Mesodermal cell (in vitro differentiated cells): ENCODE results near the gene SEC62.
"Not testable (repeated sequence)": the region's sequence is repeated elsewhere in the genome, so short reads cannot be mapped to it uniquely, and the experiment has no call there.

Source experiments
- H3K27ac ChIP-seq: 2 replicates; pipeline ENCODE4 v1.7.0; 2013; ENCODE audit warnings: mild to moderate bottlenecking, low read depth, low read length, moderate library complexity; ENCODE audit not compliant: severe bottlenecking
- H3K36me3 ChIP-seq: 2 replicates; pipeline ENCODE4 v1.7.1; 2013; ENCODE audit warnings: mild to moderate bottlenecking, low read length, moderate library complexity; ENCODE audit not compliant: control insufficient read depth, insufficient read depth
- H3K4me1 ChIP-seq: one replicate; pipeline ENCODE4 v1.7.1; 2013; ENCODE audit warnings: mild to moderate bottlenecking, low read length; ENCODE audit not compliant: insufficient read depth, control insufficient read depth, poor library complexity, severe bottlenecking
- H3K4me3 ChIP-seq: 2 replicates; pipeline ENCODE4 v1.7.0; 2013; ENCODE audit warnings: low read length, control low read depth, mild to moderate bottlenecking; ENCODE audit not compliant: insufficient read depth, poor library complexity, severe bottlenecking; ENCODE audit errors: extremely low read depth
- H3K9me3 ChIP-seq: 2 replicates; pipeline ENCODE4 v1.7.1; 2013; ENCODE audit warnings: mild to moderate bottlenecking, low read length, moderate library complexity; ENCODE audit not compliant: control insufficient read depth
- WGBS, 2 experiments: methylation state at CpG; one replicate each; pipeline ENCODE4 v1.1.5; 2013; ENCODE audit warnings: missing lambda C conversion rate in 2 of 2; ENCODE audit not compliant: insufficient coverage in 2 of 2; 5-methylcytosine and 5-hydroxymethylcytosine counted together

Gene SEC62

DNA sequence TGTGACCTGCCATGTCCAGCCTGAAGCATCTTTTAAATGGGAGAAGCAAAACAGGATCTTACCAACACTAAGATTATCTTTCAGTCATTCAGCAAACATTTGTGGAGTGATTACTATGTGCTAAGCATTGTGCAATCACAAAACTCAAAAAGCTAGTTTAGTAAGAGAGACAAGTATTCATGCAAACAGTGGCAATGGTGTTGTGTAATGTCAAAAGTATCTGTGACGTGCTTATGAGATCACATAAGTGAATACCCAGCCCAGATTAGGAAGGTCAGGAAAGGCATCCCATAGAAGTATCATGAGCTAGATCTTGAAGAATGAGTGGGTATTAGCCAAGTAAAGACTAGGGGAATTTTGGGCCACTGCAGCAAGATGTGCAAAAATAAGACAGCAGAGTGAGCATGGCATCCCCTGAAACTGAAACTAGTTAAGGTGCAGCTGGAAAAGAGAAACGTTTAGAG is 32.1 kb downstream of the SEC62 start:
- Histone ChIP-seq H3K4me3 (no peak overlapping the region), H3K4me1 (no peaks in the 10 kb centered on the region), H3K9me3 (no peaks in the 10 kb centered on the region), H3K36me3 (peaks cover 13% of the 10 kb centered on the region), H3K27ac (no peak overlapping the region)
- WGBS, 2 experiments: 88 to 100% methylated on average over 2 of the region's 2 CpGs

DNA sequence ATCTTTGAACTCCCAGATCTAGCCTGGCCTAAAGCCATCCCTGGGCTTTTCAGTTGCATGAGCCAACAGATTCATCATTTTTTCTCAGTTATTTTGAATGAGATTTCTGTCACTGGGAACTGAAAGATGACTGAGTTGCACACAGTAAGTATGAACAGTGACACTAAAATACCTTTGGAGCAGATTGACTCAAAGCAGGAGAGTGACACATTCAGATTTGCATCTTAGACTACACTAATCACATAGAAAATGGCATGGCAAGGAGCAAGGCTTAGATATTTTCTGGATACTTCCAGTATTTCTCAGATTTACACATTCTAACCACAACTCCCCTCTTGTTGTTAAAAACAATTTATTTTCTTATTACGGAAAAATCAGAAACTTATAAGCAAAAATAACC is 32.8 kb downstream of the SEC62 start:
- no peak overlapping the region for H3K4me3 ChIP-seq
- peaks cover 11% of the 10 kb centered on the region for H3K36me3 ChIP-seq
- H3K4me1 ChIP-seq: no peaks in the 10 kb centered on the region
- H3K9me3 ChIP-seq: no peaks in the 10 kb centered on the region
- H3K27ac ChIP-seq: no peak overlapping the region
- 80 to 100% methylated on average over 1 of the region's 1 CpG for WGBS, 2 experiments

GRCh38 chr3:170000051-170000450 is 33.4 kb downstream of the SEC62 start:
- Histone ChIP-seq H3K9me3 (no peaks in the 10 kb centered on the region), H3K4me1 (no peaks in the 10 kb centered on the region), H3K36me3 (peaks cover 8% of the 10 kb centered on the region), H3K27ac (no peak overlapping the region), H3K4me3 (no peak overlapping the region)
- WGBS, 2 experiments: 94 to 100% methylated on average over 2 of the region's 2 CpGs

GRCh38 chr3:170002231-170002630 is 35.6 kb downstream of the SEC62 start:
- 94 to 97% methylated on average over 7 to 8 of the region's 10 CpGs for WGBS, 2 experiments
- no peaks in the 10 kb centered on the region for H3K4me1 ChIP-seq
- H3K27ac ChIP-seq: no peak overlapping the region
- H3K9me3 ChIP-seq: no peaks in the 10 kb centered on the region
- no peak overlapping the region for H3K4me3 ChIP-seq
- H3K36me3 ChIP-seq: peaks cover 3% of the 10 kb centered on the region

DNA sequence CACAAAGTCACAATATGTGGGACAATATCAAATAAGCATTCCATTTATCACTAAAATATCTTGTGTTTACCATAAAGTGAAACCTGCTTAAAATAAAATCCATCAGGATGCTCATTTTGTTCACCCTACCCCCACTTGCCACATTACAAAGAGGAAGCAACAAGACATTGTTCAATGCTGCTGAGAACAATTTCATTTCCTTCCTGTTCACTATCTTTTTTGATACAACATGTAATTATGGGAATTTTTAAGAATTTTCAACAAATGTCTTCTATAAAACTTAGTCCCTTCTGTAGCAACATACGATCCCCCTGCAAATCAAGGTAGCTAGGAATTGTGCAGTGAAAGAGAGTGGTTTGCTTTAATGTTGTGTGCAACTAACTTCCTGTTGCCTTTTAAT is 36.3 kb downstream of the SEC62 start:
- no peaks in the 10 kb centered on the region for H3K4me1 ChIP-seq
- no peak overlapping the region for H3K4me3 ChIP-seq
- peaks cover 3% of the 10 kb centered on the region for H3K36me3 ChIP-seq
- H3K9me3 ChIP-seq: no peaks in the 10 kb centered on the region
- H3K27ac ChIP-seq: no peak overlapping the region
- WGBS, 2 experiments: no CpG with 5 or more reads among the region's 1 CpG

DNA sequence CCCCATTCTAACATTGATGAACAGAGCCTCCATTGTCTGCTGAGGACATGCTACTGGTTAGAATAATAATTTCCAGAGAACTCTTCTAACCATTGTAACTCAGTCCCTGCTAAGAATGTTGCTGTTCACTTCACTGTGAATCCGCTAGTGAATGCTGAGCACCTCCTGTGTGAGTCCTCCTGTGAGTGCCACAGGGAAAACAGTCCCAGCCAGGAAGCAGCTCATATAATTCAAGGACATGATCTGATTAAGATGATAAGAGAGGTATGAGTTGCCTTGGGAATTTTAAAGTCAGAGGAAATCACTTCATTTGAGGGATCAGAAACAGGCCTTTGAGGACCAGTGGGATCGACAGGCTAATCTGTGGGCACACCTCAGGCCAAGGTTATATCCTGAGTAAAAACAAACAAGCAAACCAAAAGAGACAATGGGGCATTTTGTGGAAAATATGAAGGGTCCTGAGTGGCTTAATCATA is 37.3 kb downstream of the SEC62 start:
- H3K4me3 ChIP-seq: no peak overlapping the region
- no peaks in the 10 kb centered on the region for H3K4me1 ChIP-seq
- whole genome bisulfite sequencing, 2 experiments: 75 to 83% methylated on average over 2 of the region's 2 CpGs
- no peak overlapping the region for H3K27ac ChIP-seq
- H3K36me3 ChIP-seq: peaks cover under 1% of the 10 kb centered on the region
- H3K9me3 ChIP-seq: no peaks in the 10 kb centered on the region

- H3K27ac ChIP-seq: no peak overlapping the region
- H3K9me3 ChIP-seq: no peaks in the 10 kb centered on the region
- no peak overlapping the region for H3K4me3 ChIP-seq
- no peaks in the 10 kb centered on the region for H3K4me1 ChIP-seq
- 76 to 82% methylated on average over 4 to 5 of the region's 7 CpGs for WGBS, 2 experiments
- no peaks in the 10 kb centered on the region for H3K36me3 ChIP-seq
Observed at GRCh38 chr3:170007031-170007663, 40.5 kb downstream of the SEC62 start.

DNA sequence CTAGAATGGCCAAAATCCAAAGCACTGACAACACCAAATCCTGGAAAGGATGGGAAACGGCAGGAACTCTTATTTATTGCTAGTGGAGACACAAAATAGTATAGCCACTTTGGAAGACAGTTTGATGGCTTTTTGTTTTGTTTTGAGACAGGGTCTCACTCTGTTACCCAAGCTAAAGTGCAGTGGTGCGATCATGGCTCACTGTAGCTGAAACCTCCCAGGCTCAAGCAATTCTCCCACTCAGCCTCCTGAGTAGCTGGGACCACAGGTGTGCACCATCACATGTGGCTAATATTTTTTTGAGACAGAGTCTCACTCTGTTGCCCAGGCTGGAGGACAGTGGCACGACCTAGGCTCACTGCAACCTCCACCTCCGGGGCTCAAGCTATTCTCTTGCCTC is 43.9 kb downstream of the SEC62 start:
- H3K27ac ChIP-seq: no peak overlapping the region
- no peaks in the 10 kb centered on the region for H3K4me1 ChIP-seq
- no peaks in the 10 kb centered on the region for H3K36me3 ChIP-seq
- 86 to 94% methylated on average over 3 to 4 of the region's 4 CpGs for WGBS, 2 experiments
- H3K9me3 ChIP-seq: no peaks in the 10 kb centered on the region
- H3K4me3 ChIP-seq: no peak overlapping the region

DNA sequence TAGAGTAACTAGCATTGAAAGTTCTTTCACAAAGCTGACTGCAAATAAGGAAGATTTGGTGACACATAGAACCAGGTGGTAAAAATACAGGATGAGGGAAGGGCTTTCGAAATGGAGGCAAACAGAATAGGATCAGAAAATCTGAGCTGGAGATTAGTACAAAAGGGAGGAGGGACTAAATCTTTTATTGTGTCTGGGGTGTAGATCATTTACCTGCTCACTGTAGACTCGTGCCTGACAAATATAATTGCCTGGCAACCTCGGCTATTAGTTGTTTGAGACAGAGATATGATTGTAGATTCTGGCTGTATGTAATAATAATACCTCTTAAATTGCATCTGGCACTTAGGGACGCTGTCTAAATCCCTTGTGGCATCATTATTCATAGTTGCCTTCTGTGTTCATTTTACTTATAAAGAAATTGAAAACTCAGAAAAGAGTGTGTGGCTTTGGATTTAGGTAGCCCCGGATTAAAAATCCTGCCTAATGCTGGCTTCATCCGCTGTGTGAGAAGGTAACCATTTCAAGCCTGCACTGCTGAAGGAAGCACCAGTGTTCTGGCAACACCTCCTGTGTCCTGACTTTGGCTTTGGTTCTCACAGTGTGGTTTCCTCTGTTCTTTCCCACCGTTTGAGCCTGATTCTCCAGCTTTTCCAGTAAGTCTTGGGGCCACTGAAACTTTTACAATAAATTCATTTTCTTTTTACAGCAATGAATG is 46.2 kb downstream of the SEC62 start:
- Histone ChIP-seq H3K36me3 (no peaks in the 10 kb centered on the region), H3K4me1 (no peaks in the 10 kb centered on the region), H3K4me3 (no peak overlapping the region), H3K9me3 (no peaks in the 10 kb centered on the region), H3K27ac (no peak overlapping the region)
- 90 to 94% methylated on average over 5 of the region's 7 CpGs for WGBS, 2 experiments

- H3K4me1 ChIP-seq: no peaks in the 10 kb centered on the region
- WGBS, 2 experiments: 92% methylated on average over 3 of the region's 3 CpGs; no CpG with 5 or more reads in 1 of the 2 experiments
- no peak overlapping the region for H3K27ac ChIP-seq
- no peaks in the 10 kb centered on the region for H3K36me3 ChIP-seq
- H3K9me3 ChIP-seq: no peaks in the 10 kb centered on the region
- no peak overlapping the region for H3K4me3 ChIP-seq
Observed at GRCh38 chr3:170016057-170016456, 49.5 kb downstream of the SEC62 start.

DNA sequence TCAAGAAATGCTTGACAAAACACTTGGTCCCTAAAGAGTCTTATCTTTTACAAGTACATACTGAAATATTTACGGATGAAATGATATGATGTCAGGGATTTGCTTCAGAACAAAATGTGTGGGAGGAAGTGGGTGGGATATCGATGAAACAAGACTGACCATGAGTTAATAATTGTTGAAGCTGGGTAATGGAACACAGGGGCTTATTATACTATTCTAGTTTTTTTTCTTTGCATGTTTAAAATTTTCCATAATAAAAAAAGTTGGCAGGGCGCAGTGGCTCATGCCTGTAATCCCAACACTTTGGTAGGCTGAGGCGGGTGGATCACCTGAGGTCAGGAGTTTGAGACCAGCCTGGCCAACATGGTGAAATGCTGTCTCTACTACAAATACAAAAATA is 52.7 kb downstream of the SEC62 start:
- not testable (repeated sequence) for H3K9me3 ChIP-seq, H3K36me3 ChIP-seq, H3K27ac ChIP-seq, H3K4me1 ChIP-seq, H3K4me3 ChIP-seq
- WGBS, 2 experiments: 75 to 95% methylated on average over 2 to 3 of the region's 4 CpGs
